Measurements from ENCODE around the gene NRXN3. TPM values are rescaled to one million over a fixed set of nuclear protein-coding genes. Genes with fewer than 3 reads are reported as not detected.

Gene NRXN3
- total RNA-seq, 4 donors from 2014 or later = 0.04 to 0.16 TPM; not detected in 2

GRCh38 chr14:78823035-78823434 is 652.9 kb downstream of the NRXN3 start:
- intact Hi-C loops (cut with DNase I; ENCODE audit: low total_unique reads) = no loop called here

DNA sequence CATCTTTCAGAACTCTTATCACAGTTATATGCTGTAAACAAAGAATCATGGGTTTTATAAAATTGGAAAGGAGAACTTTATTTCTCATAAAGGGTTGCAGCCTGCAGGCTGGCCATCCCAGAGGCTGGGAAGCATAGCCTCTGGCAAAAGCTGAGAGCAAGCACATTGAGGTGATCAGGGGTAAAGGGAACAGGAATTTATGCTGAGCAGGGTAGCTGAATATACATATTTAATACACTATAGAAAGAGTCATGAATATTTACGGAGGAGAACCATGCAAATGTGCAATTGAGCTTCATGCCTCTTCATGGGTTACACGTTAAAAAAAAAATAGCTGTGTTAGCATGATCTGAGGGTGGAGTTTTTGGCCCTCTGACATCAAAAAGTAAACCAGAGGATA is 653.3 kb downstream of the NRXN3 start:
- in situ Hi-C loops (cut with MboI; ENCODE audit: low sequenced_read_pairs in 4 of 4) = no loop called here
- Histone ChIP-seq H3K27me3 (no peaks in the 10 kb centered on the region), H3K36me3 (no peaks in the 10 kb centered on the region), H3K27ac (no peak overlapping the region), H3K9me3 (no peaks in the 10 kb centered on the region), H3K4me3 (no peak overlapping the region), H3K4me1 (no peaks in the 10 kb centered on the region)
- no peak for ATAC-seq
- intact Hi-C loops (cut with DNase I; ENCODE audit: low total_unique reads) = no loop called here
- no peak for DNase-seq
- TF ChIP-seq POLR2A (IDR thresholded peaks at IDR 0.05) = no peak
- TF ChIP-seq, protein P1, sequence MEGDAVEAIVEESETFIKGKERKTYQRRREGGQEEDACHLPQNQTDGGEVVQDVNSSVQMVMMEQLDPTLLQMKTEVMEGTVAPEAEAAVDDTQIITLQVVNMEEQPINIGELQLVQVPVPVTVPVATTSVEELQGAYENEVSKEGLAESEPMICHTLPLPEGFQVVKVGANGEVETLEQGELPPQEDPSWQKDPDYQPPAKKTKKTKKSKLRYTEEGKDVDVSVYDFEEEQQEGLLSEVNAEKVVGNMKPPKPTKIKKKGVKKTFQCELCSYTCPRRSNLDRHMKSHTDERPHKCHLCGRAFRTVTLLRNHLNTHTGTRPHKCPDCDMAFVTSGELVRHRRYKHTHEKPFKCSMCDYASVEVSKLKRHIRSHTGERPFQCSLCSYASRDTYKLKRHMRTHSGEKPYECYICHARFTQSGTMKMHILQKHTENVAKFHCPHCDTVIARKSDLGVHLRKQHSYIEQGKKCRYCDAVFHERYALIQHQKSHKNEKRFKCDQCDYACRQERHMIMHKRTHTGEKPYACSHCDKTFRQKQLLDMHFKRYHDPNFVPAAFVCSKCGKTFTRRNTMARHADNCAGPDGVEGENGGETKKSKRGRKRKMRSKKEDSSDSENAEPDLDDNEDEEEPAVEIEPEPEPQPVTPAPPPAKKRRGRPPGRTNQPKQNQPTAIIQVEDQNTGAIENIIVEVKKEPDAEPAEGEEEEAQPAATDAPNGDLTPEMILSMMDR (IDR thresholded peaks at IDR 0.05 in 4 of 5, conservative IDR thresholded peaks at IDR 0.05 in 1 of 5) = no peak

More at GRCh38 chr14:78823035-78823434, 652.9 kb downstream of the NRXN3 start:
- in situ Hi-C loops (cut with MboI; ENCODE audit: low sequenced_read_pairs in 4 of 4) = no loop called here
- Histone ChIP-seq H3K36me3 (no peaks in the 10 kb centered on the region), H3K4me1 (no peaks in the 10 kb centered on the region), H3K27me3 (no peaks in the 10 kb centered on the region), H3K4me3 (no peak overlapping the region), H3K9me3 (no peaks in the 10 kb centered on the region), H3K27ac (no peak overlapping the region)
- TF ChIP-seq, protein P1 (IDR thresholded peaks at IDR 0.05 in 4 of 5, conservative IDR thresholded peaks at IDR 0.05 in 1 of 5) = no peak
- TF ChIP-seq POLR2A (IDR thresholded peaks at IDR 0.05) = no peak
- DNase-seq = no peak
- ATAC-seq = no peak

- in situ Hi-C loops (cut with MboI; ENCODE audit: low sequenced_read_pairs in 4 of 4) = no loop called here
- Histone ChIP-seq H3K9me3 (no peaks in the 10 kb centered on the region), H3K4me3 (no peak overlapping the region), H3K36me3 (no peaks in the 10 kb centered on the region), H3K27me3 (no peaks in the 10 kb centered on the region), H3K27ac (no peak overlapping the region), H3K4me1 (no peaks in the 10 kb centered on the region)
- DNase-seq (no peak), ATAC-seq (no peak)
- TF ChIP-seq, protein P1 (IDR thresholded peaks at IDR 0.05 in 4 of 5, conservative IDR thresholded peaks at IDR 0.05 in 1 of 5) = no peak
- TF ChIP-seq POLR2A (IDR thresholded peaks at IDR 0.05) = no peak
- intact Hi-C loops (cut with DNase I; ENCODE audit: low total_unique reads) = no loop called here
Measured at GRCh38 chr14:78829274-78829673, 659.1 kb downstream of the NRXN3 start.

GRCh38 chr14:78834766-78835451 is 664.7 kb downstream of the NRXN3 start:
- no peak overlapping the region for H3K27ac ChIP-seq
- no peaks in the 10 kb centered on the region for H3K27me3 ChIP-seq
- no peak overlapping the region for H3K4me3 ChIP-seq
- no peaks in the 10 kb centered on the region for H3K36me3 ChIP-seq
- TF ChIP-seq, protein P1 (IDR thresholded peaks at IDR 0.05 in 4 of 5, conservative IDR thresholded peaks at IDR 0.05 in 1 of 5) = no peak
- no peak for TF ChIP-seq POLR2A (IDR thresholded peaks at IDR 0.05)
- intact Hi-C loops (cut with DNase I; ENCODE audit: low total_unique reads) (loop anchor here (10.0 kb wide), 1 partner anchor 970 kb away; no protein-coding TSS in a partner anchor), in situ Hi-C loops (cut with MboI; ENCODE audit: low sequenced_read_pairs in 4 of 4) (no loop called here)
- H3K4me1 ChIP-seq = no peaks in the 10 kb centered on the region
- DNase-seq (no peak), ATAC-seq (no peak)
- H3K9me3 ChIP-seq = no peaks in the 10 kb centered on the region
